ENCODE data around the gene TBK1. TPM values are rescaled to one million over a fixed set of nuclear protein-coding genes. Genes with fewer than 3 reads are reported as not detected.

Gene TBK1
- total RNA-seq, 1 experiment from 2014 or later, result 33.8 TPM

DNA sequence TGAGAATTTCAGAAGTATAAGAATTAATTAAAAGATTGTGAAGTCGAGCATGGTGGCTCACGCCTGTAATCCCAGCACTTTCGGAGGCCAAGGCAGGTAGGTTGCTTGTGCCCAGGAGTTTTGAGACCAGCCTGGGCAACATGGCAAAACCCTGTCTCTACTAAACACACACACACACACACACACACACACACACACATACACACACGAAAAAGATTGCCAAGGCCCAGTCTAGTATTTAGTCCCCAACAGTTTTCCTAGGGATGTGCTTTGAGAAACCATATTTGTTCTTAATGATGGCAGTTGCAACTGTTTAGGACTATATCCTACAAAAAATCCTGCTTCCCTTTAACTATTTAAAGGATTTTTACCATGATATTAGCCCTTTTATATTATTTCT is 6.0 kb downstream of the TBK1 start:
- Histone ChIP-seq H3K4me3 (ENCODE audit: low read depth, low read length, poor library complexity, severe bottlenecking) (no peak overlapping the region), H3K36me3 (ENCODE audit: insufficient read depth, low read length, poor library complexity, severe bottlenecking) (peaks cover 4% of the 10 kb centered on the region), H3K27ac (ENCODE audit: low read depth, low read length, poor library complexity, severe bottlenecking) (peak overlapping the region; percentile 19), H3K27me3 (replicated peaks; ENCODE audit: insufficient read depth, low read depth, low read length, poor library complexity) (no peaks in the 10 kb centered on the region), H3K4me1 (ENCODE audit: insufficient read depth, low read length, poor library complexity, severe bottlenecking) (peaks cover 38% of the 10 kb centered on the region), H3K9me3 (ENCODE audit: low read depth, low read length, poor library complexity, severe bottlenecking) (no peaks in the 10 kb centered on the region)
- BruUV-seq (replicated peaks), result no TSS peak
- no peak for DNase-seq (ENCODE audit: low spot score)
- CTCF ChIA-PET, result no interaction called here
- no peak for TF ChIP-seq EZH2 (IDR thresholded peaks at IDR 0.05; ENCODE audit: borderline replicate concordance, low read depth, low read length, poor library complexity, severe bottlenecking)
- TF ChIP-seq, protein P1, sequence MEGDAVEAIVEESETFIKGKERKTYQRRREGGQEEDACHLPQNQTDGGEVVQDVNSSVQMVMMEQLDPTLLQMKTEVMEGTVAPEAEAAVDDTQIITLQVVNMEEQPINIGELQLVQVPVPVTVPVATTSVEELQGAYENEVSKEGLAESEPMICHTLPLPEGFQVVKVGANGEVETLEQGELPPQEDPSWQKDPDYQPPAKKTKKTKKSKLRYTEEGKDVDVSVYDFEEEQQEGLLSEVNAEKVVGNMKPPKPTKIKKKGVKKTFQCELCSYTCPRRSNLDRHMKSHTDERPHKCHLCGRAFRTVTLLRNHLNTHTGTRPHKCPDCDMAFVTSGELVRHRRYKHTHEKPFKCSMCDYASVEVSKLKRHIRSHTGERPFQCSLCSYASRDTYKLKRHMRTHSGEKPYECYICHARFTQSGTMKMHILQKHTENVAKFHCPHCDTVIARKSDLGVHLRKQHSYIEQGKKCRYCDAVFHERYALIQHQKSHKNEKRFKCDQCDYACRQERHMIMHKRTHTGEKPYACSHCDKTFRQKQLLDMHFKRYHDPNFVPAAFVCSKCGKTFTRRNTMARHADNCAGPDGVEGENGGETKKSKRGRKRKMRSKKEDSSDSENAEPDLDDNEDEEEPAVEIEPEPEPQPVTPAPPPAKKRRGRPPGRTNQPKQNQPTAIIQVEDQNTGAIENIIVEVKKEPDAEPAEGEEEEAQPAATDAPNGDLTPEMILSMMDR (conservative IDR thresholded peaks at IDR 0.05; ENCODE audit: low read depth, low read length), result no peak
- intact Hi-C loops (cut with micrococcal nuclease; ENCODE audit: unreplicated experiment), result loop anchor here (10.0 kb wide), 1 partner anchor 237 kb away; no protein-coding TSS in a partner anchor
- POLR2A ChIA-PET (ENCODE audit: low non-redundant PET), result no interaction called here

DNA sequence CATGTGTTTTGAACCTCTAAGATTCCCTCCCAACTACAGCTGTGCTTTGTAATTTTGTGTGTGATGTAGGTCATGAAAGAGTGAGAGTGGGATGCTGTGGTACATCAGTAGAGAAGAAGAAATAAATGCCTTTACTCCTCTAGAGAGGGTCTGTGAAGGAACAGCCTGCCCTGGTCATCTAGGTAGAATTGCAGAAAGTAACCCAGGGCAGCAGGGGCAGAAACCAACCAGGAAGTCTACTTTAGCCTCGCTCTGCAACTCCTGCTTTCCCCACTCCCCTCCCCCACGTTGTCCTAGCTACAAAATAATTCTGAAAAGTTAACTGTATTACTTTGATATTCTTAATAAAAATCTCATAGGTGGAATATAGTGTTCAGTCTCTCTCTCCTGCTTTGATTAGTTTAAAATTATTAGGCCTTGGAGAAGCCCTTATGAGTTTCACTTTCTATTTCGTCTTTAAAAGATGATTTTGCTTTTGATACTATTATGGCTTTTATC is 7.5 kb downstream of the TBK1 start:
- Histone ChIP-seq H3K4me1 (ENCODE audit: insufficient read depth, low read length, poor library complexity, severe bottlenecking) (peaks cover 29% of the 10 kb centered on the region), H3K27me3 (replicated peaks; ENCODE audit: insufficient read depth, low read depth, low read length, poor library complexity) (no peaks in the 10 kb centered on the region), H3K27ac (ENCODE audit: low read depth, low read length, poor library complexity, severe bottlenecking) (peak overlapping the region; percentile 55), H3K9me3 (ENCODE audit: low read depth, low read length, poor library complexity, severe bottlenecking) (no peaks in the 10 kb centered on the region), H3K36me3 (ENCODE audit: insufficient read depth, low read length, poor library complexity, severe bottlenecking) (peaks cover 14% of the 10 kb centered on the region), H3K4me3 (ENCODE audit: low read depth, low read length, poor library complexity, severe bottlenecking) (peak overlapping the region; percentile 23)
- POLR2A ChIA-PET (ENCODE audit: low non-redundant PET), result no interaction called here
- TF ChIP-seq EZH2 (IDR thresholded peaks at IDR 0.05; ENCODE audit: borderline replicate concordance, low read depth, low read length, poor library complexity, severe bottlenecking), result no peak
- TF ChIP-seq, protein P1 (conservative IDR thresholded peaks at IDR 0.05; ENCODE audit: low read depth, low read length), result no peak
- DNase-seq (ENCODE audit: low spot score), result no peak
- intact Hi-C loops (cut with micrococcal nuclease; ENCODE audit: unreplicated experiment), result loop anchor here (10.0 kb wide), 1 partner anchor 235 kb away; no protein-coding TSS in a partner anchor
- no TSS peak for BruUV-seq (replicated peaks)
- CTCF ChIA-PET, result no interaction called here

DNA sequence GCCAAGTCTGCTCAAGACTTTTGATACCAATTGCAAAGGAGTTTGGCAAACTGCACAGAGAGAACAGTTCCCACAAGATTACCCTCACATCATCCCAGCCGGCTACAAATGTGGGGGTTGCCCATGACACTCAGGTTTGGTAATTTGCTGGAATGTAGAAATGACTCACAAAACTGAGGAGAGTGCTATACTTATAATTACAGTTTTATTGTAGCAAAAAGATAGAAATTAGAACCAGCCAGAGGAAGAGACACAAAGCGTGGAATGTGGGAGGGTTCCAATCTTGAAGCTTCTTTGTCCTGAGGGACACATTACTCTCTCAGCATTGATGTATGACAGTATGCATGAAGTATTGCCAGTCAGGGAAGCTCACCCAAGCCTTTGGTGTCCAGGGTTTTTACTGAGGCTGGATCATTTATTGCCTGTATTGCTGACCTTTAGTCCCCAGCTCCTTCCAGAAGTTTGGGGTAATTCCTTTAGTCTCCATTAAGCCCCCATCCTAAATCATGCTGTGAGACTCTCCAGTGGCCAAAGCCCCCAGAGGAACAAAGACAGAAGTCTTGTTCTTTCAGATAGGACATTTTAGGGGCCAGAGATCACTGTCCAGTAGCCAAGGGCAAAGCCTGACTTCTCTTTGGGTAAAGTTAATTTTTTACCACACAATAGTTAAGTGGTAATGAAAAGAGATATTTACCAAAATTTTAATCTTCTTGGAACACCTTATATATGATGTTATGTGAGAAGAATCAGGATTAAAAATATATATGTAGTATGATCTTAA is 9.9 kb downstream of the TBK1 start:
- H3K9me3 ChIP-seq (ENCODE audit: low read depth, low read length, poor library complexity, severe bottlenecking), result no peaks in the 10 kb centered on the region
- no peak for TF ChIP-seq EZH2 (IDR thresholded peaks at IDR 0.05; ENCODE audit: borderline replicate concordance, low read depth, low read length, poor library complexity, severe bottlenecking)
- TF ChIP-seq, protein P1 (conservative IDR thresholded peaks at IDR 0.05; ENCODE audit: low read depth, low read length), result no peak
- DNase-seq (ENCODE audit: low spot score), result peak; percentile 96
- POLR2A ChIA-PET (ENCODE audit: low non-redundant PET), result no interaction called here
- BruUV-seq (replicated peaks), result no TSS peak
- H3K4me1 ChIP-seq (ENCODE audit: insufficient read depth, low read length, poor library complexity, severe bottlenecking), result peaks cover 28% of the 10 kb centered on the region
- H3K27me3 ChIP-seq (replicated peaks; ENCODE audit: insufficient read depth, low read depth, low read length, poor library complexity), result no peaks in the 10 kb centered on the region
- CTCF ChIA-PET, result no interaction called here
- H3K36me3 ChIP-seq (ENCODE audit: insufficient read depth, low read length, poor library complexity, severe bottlenecking), result peaks cover 32% of the 10 kb centered on the region
- H3K27ac ChIP-seq (ENCODE audit: low read depth, low read length, poor library complexity, severe bottlenecking), result peak overlapping the region; percentile 67
- no peak overlapping the region for H3K4me3 ChIP-seq (ENCODE audit: low read depth, low read length, poor library complexity, severe bottlenecking)
- intact Hi-C loops (cut with micrococcal nuclease; ENCODE audit: unreplicated experiment), result no loop called here
